Stimulated activated CD4-positive, alpha-beta T cell treated with anti-CD3 and anti-CD28 coated beads, TNF-alpha, amount 100 ng/mL, for 48 hours (primary cell): Measurements from ENCODE around the gene PRR16.

Experiments used
- DNase-seq, 3 donors: peaks; one replicate each; pipeline ENCODE4 v3.0.0-alpha.2; 2020; ENCODE audit warnings: low read depth in 3 of 3

The PRR16 gene

DNA sequence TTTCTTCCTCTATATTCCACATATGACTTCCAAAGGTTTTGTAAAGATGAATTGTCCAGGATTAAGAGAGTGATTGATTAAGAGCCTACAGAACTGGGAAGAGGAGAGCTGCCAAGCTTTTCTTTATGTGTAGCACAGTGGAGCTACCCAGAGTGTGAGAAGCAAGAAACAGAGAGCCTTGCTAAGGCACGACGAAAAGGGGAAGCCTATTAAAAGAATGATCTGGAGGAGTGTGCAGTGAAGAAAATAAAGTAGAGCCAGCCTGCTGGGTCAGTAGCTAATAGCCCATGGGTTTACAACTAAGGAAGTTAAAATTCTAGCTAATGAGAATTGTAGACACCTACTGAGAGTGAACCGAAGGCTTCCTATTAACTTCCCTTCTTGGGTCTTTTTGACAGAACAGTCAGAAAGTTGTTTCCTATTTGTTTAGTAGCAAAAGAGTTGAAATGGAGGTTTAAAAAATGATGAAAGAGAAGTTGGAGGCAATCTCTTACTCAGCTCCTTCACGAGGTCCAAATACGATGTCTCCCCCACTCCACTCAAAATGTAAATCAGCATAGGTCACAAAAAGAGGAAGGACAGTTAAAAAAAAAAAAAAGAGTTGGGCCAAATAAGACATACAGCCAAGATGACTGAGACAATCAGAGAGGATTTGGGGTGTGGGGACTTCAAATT is 957 bp upstream of the PRR16 start:
- no peak for DNase-seq

GRCh38 chr5:120464627-120465435 is 731 bp downstream of the PRR16 start:
- no peak for DNase-seq

GRCh38 chr5:120465436-120465961 is 1.4 kb downstream of the PRR16 start:
- no peak for DNase-seq

DNA sequence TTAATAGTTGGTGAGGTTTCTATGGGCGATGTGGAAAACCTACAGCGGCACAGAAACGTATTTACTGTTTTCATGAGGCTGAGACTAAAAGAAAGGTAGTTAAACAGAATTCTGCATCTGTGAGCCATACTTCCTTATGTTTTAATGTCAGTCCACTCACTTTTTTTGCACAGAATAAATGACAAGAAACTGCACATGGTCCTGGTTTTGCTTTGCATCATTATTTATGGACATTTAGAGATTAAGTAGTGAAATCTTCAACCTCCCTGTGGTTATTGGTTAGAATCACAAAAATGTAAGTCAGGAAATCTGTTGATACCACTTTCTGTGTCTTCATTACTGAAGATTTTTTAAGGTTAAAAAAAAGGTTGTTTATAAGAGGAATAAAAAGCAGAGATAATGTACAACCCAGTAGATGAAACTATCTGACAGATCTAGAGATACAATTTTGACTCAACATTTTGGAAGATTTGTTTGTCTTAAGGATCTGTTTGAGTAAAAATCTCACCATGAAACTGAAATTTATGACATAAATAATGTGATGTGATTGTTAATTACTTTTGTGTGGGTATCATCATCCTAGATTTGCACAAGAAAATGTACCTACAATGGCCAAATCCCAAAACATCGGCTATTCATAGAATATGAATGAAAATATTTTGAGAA is 2.4 kb downstream of the PRR16 start:
- DNase-seq, result no peak

DNA sequence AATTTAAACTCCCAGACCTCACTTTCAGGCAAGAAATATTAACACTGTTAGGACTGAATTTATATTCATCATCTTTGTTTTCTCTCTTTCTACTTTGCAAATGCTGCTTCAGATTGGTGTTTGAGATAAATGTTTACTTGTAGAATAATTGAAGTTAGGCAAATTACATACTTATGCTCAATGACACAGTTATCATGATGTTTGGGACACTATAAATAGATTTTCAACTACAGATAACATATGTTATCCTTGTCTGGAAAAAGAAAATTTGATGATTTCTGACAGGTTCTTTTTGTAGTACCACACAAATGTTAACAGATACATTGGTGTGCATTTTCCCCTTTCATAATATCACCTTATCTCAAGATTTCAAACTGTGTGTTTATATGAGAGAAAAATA is 7.9 kb downstream of the PRR16 start:
- no peak for DNase-seq

GRCh38 chr5:120472911-120473310 is 8.8 kb downstream of the PRR16 start:
- no peak for DNase-seq

- no peak for DNase-seq
Measured at GRCh38 chr5:120473332-120473731, 9.2 kb downstream of the PRR16 start.

GRCh38 chr5:120476063-120476462 is 12.0 kb downstream of the PRR16 start:
- no peak for DNase-seq

DNA sequence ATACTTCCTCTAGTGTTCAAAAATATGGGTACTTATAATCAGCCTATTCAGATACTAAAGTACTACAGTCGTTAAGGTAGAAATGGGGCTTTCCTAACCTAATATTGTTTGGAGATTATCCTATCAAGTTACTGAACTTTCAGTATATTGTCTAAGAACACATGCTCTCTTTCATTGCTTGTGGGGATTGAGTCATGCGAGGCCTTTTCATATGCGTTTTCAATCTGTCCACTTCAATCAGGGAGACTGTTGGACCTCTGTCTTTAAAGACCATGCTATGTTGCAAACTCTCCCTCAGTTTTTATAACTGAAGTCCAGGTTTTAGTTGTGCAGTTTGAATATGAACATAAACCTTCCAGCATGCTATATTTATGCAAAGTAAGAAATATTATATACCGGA is 15.0 kb downstream of the PRR16 start:
- DNase-seq, result no peak

DNA sequence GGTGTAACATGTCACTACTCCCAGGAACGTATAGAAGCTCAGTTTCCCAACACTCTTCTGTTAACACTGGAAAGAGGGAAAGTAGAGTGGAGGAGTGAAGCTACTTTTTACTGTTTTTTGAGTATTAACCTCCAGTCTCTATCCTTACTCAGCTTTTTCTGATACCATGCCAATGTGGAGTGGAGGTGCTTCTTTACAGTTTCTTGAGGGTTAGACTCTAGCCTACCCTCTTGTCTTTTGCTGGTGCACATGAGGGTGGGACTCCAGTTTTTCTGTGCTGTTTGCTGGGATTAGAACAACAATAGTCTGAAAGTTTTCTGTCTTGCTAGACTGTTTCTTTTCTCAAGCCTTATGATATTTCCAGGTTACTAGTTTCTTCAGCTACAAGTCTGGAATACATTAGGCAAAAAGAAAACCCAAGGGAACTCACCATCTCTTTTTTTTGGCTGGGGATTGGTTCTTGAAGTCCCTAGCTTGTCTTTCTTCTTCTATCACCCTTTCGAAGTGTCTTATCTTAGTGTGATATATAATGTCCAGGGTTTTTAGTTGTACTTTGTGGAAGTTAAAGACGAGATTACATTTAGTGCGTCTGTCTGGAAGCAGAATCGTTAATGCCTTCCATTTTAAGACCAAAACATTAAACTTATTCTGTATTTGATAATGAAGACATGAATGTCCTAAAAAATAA is 35.9 kb downstream of the PRR16 start:
- DNase-seq, result no peak

- DNase-seq, result no peak
Measured at GRCh38 chr5:120502531-120502930, 38.4 kb downstream of the PRR16 start.

DNA sequence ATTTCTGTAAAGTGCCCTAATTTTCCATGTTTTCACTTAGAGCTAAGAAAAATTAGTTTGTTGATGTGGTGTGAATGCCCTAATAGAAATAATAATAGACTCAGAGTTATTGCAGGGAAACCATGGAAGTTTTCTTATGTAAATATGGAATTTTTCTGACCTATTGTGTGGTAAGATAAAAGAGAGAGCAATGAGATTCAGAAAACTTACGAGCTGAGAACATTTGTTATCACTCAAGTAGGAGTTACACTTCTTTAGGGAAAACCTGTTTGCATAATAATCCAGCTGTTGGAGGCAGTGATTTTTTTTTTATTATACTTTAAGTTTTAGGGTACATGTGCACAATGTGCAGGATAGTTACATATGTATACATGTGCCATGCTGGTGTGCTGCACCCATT is 39.2 kb downstream of the PRR16 start:
- DNase-seq, result no peak

DNA sequence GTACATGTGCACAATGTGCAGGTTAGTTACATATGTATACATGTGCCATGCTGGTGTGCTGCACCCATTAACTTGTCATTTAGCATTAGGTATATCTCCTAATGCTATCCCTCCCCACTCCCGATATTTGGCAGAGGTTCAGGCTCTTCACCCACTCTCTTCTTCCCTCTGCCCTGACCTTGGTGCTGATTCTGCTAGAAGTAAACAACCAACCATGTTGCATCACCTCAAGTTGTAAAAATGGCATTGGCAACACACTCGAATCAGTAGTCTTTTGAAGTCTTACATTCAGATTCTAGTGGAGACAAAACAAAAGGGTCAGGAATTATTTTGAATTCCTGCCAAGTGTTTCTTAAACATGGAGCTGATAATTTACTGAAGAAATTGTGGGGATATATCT is 40.0 kb downstream of the PRR16 start:
- no peak for DNase-seq

GRCh38 chr5:120507197-120507596 is 43.1 kb downstream of the PRR16 start:
- no peak for DNase-seq

DNA sequence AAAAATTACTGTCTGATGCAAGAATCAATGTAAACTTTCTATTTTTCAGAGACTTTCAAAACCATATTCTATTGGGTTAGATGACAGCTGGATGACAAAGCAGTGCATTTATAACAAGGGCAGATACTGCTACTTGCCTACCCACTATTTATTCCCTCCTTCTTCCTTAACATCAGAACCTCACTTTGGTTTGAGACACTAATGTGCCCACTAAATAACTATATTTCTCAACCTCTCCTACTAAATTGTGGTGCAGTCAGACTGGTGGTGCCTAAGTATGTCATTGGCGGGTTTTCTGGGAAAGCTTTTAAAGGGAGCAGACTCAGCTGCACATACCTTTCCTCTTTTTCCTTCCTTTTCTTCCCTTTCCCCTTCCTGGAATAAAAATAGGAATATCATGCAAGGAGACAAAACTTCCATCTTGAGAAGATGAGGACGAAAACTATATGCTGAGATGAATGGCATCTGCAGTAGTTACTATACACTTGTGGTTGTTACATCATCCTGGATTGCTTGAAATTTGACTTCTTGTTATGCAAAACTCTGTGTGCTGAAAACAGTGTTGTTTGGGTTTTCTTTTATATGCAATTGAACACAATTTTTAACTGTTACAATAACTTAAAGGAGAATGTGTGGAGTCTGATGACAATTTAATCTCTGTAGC is 43.8 kb downstream of the PRR16 start:
- no peak for DNase-seq

- DNase-seq, result no peak
Measured at GRCh38 chr5:120509053-120509452, 45.0 kb downstream of the PRR16 start.

DNA sequence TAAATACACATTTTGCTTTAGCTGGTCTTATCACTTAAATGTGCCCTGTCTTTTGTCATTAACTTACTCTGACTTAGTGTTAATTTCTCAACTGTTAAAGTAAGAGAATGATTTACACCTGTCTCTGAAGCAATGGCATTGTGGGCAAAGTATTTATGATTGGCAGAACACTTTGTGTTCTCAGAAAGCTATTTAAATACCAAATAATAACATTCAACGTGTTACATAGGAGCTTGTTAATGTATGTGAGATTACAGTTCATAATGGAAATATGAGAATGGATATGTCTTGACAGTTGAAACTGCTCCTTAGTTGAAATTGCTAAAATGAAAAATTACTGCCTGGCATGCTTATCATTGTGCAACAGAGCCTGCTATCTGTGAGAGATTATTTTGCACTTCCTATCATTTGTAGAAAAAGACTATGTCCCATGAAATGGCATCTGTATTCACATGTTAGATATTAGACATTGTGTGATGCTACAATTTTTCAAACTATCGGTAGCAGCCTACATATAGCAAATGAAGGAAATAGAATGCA is 46.1 kb downstream of the PRR16 start:
- DNase-seq, result no peak

- no peak for DNase-seq
Measured at GRCh38 chr5:120510994-120511686, 47.0 kb downstream of the PRR16 start.

DNA sequence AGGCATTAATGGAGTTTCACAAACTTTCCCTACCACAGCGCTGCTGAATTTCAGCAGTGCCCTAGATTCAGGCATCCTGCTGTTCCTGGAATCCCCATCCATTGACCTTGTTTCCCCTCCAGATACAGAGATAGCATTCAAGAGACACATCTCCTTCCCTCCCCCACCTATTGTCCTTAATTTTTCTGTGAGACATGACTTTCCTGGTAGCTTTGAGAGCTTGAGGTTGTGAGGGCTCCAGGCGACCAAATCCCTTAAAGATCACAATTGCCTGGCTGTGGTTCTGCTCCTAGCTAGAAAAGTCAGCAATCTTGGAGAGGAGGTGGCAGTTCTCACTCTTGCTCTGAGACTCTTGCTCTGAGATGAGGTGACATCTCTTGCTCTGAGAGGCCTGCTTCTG is 48.0 kb downstream of the PRR16 start:
- no peak for DNase-seq

GRCh38 chr5:120512791-120513650 is 48.9 kb downstream of the PRR16 start:
- DNase-seq, result no peak
